B cell (primary cell): Measurements from ENCODE around the gene ATP5MK.

Experiments used
- EZH2 ChIP-seq: IDR thresholded peaks from 2 replicates; pipeline ENCODE4 v1.6.1; 2012; ENCODE audit warnings: borderline replicate concordance, low read depth, mild to moderate bottlenecking, moderate library complexity, low read length; ENCODE audit not compliant: insufficient read depth, poor library complexity, severe bottlenecking
- TF ChIP-seq, protein P1 (sequence below): fragments of 200-600 bp; IDR thresholded peaks from one replicate; pipeline ENCODE4 v1.8.0; 2022; ENCODE audit warnings: antibody characterized with exemption, mild to moderate bottlenecking

DNA sequence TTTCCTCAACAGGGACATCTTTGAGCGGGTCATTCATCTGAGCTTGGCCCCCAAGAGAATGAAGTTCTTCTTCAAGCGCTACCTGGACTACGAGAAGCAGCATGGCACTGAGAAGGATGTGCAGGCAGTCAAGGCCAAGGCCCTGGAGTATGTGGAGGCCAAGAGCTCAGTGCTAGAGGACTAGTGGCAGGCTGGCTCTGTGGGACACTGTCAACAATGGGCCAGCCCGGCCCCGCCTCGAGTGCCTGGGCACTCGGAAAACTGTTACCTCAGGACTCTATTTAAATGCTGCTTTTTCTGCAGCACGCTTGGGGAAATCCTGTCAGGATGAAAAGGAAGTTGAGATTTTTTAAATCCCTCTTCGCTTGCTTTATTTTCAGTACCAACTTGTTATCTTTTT is 49.1 kb upstream of the ATP5MK start:
- TF ChIP-seq, protein P1, sequence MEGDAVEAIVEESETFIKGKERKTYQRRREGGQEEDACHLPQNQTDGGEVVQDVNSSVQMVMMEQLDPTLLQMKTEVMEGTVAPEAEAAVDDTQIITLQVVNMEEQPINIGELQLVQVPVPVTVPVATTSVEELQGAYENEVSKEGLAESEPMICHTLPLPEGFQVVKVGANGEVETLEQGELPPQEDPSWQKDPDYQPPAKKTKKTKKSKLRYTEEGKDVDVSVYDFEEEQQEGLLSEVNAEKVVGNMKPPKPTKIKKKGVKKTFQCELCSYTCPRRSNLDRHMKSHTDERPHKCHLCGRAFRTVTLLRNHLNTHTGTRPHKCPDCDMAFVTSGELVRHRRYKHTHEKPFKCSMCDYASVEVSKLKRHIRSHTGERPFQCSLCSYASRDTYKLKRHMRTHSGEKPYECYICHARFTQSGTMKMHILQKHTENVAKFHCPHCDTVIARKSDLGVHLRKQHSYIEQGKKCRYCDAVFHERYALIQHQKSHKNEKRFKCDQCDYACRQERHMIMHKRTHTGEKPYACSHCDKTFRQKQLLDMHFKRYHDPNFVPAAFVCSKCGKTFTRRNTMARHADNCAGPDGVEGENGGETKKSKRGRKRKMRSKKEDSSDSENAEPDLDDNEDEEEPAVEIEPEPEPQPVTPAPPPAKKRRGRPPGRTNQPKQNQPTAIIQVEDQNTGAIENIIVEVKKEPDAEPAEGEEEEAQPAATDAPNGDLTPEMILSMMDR: no peak
- no peak for TF ChIP-seq EZH2
